Muscle layer of duodenum (tissue), 2 donors: ENCODE data around the gene MRPL45.

ENCODE experiments used
- H3K27ac ChIP-seq: one replicate; pipeline ENCODE4 v1.7.0; 2013; ENCODE audit warnings: mild to moderate bottlenecking, low read length
- H3K27me3 ChIP-seq: one replicate; pipeline ENCODE4 v1.7.0; 2013; ENCODE audit warnings: low read depth, mild to moderate bottlenecking, control low read depth, low read length
- H3K36me3 ChIP-seq, 2 donors: one replicate each; pipeline ENCODE4 v1.7.0; 2013; ENCODE audit warnings: low read length in 2 of 2, control low read depth in 1 of 2, mild to moderate bottlenecking in 1 of 2; ENCODE audit not compliant: insufficient read depth in 2 of 2, control insufficient read depth in 1 of 2
- H3K4me1 ChIP-seq, 2 donors: one replicate each; pipeline ENCODE4 v1.7.0; 2013; ENCODE audit warnings: low read length in 2 of 2, mild to moderate bottlenecking in 2 of 2, control low read depth in 1 of 2, moderate library complexity in 1 of 2; ENCODE audit not compliant: insufficient read depth in 2 of 2, control insufficient read depth in 1 of 2
- H3K4me3 ChIP-seq, 2 donors: one replicate each; pipeline ENCODE4 v1.7.0; 2013; ENCODE audit warnings: low read length in 2 of 2, low read depth in 1 of 2, mild to moderate bottlenecking in 1 of 2
- H3K9me3 ChIP-seq, 2 donors: one replicate each; pipeline ENCODE4 v1.7.0; 2013; ENCODE audit warnings: low read length in 2 of 2, control low read depth in 1 of 2, mild to moderate bottlenecking in 1 of 2; ENCODE audit not compliant: control insufficient read depth in 1 of 2
- donor health status: healthy.

MRPL45 gene

GRCh38 chr17:38338053-38338452 is 41.1 kb downstream of the MRPL45 start:
- no peaks in the 10 kb centered on the region for H3K36me3 ChIP-seq
- H3K27ac ChIP-seq = no peak overlapping the region
- H3K9me3 ChIP-seq = no peaks in the 10 kb centered on the region
- no peaks in the 10 kb centered on the region for H3K27me3 ChIP-seq
- peaks cover 0 to 5% of the 10 kb centered on the region in 2 donors for H3K4me1 ChIP-seq
- H3K4me3 ChIP-seq = no peak overlapping the region

- Histone ChIP-seq H3K36me3 (no peaks in the 10 kb centered on the region), H3K27ac (no peak overlapping the region), H3K27me3 (no peaks in the 10 kb centered on the region), H3K9me3 (no peaks in the 10 kb centered on the region), H3K4me1 (peaks cover 0 to 5% of the 10 kb centered on the region in 2 donors), H3K4me3 (no peak overlapping the region)
Observed at GRCh38 chr17:38338535-38338934, 41.6 kb downstream of the MRPL45 start.

- Histone ChIP-seq H3K9me3 (no peaks in the 10 kb centered on the region), H3K4me3 (no peak overlapping the region), H3K36me3 (no peaks in the 10 kb centered on the region), H3K4me1 (peaks cover 0 to 5% of the 10 kb centered on the region in 2 donors), H3K27ac (no peak overlapping the region), H3K27me3 (no peaks in the 10 kb centered on the region)
Observed at GRCh38 chr17:38339891-38340290, 42.9 kb downstream of the MRPL45 start.

GRCh38 chr17:38341035-38341721 is 44.2 kb downstream of the MRPL45 start:
- Histone ChIP-seq H3K36me3 (no peaks in the 10 kb centered on the region), H3K4me1 (peaks cover 0 to 5% of the 10 kb centered on the region in 2 donors), H3K27ac (no peak overlapping the region), H3K27me3 (no peaks in the 10 kb centered on the region), H3K9me3 (no peaks in the 10 kb centered on the region), H3K4me3 (no peak overlapping the region)

DNA sequence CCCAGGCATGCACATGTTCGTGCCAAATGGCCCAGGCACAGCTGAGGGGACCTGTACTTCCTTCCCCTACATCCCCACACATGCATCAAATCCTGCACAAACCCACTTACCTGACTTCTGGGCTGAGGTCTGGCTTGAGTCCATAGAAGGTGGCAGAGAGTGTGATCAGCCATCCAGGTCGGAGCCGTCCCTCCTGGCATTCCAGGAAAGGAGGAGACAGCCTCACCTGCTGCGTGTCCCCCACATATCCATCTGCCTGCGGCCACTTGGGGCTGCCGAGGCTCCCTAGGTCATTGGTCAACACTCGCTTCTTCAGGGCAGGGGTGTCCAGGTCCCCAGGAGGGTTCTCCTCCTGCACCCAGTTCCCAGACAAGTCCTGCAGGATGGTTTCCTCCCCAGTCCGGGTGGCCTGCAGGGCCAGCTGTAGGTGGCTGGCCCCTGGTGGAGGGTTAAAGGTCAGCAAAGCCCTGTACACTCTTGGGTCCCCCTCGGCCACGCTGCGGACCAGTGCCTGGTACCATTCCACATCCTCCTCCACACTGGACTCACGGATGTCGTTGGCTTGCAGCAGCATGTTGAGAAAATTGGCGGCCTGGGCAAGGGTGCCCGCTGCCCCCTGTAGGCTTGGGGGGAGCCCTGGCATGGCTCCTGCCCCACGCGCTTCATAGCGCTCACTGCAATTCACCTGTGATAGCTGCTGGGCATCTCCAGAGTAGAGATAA is 46.1 kb downstream of the MRPL45 start:
- H3K9me3 ChIP-seq = no peaks in the 10 kb centered on the region
- no peak overlapping the region for H3K4me3 ChIP-seq
- H3K27me3 ChIP-seq = no peaks in the 10 kb centered on the region
- H3K27ac ChIP-seq = no peak overlapping the region
- H3K4me1 ChIP-seq = peaks cover 0 to 5% of the 10 kb centered on the region in 2 donors
- H3K36me3 ChIP-seq = no peaks in the 10 kb centered on the region

DNA sequence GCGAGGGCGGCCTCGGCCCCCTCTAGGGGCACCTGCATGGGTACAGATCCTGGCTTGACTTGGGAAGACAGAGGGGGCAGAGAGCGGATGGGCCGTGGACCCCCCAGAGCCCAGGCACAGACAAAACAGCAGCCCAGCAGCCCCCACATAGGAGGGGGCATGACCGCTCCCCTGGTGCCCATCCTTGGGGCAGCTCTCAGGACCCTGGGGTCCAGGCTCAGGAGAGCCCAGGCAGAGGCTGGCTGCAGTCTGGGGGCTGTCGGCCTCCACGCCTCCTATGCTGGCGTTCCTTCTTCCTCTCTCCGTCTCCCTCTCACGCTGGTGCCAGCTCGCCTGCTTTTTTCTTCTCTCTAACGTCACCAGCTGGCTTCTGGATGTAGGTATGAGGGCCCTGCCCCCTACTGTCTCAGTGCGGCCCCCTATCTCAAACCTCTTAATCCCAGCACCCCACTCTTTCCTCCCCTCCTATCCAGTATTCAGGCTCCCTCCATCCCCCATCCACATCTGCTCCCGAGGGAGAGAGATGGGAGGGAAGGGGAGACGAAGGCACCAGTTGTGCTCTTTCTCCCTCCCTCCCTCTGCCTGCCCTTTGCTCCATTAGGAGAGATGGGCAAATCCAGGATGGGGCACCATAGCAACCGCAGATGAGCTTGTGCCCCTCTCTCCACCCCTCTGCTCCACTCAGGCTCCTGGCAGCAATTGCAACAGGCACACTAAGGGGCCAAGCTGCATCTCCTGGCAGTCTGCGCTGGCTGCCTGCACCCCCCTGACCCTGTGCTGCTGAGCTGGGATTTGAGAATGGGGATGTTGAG is 46.8 kb downstream of the MRPL45 start, which contains the start of gene GPR179:
Gene GPR179, minus strand, starts transcription at position 349 of the 812 bp plus-strand sequence. Its CDS starts 167 bp downstream, at position 182.
- no peaks in the 10 kb centered on the region for H3K36me3 ChIP-seq
- peaks cover 0 to 5% of the 10 kb centered on the region in 2 donors for H3K4me1 ChIP-seq
- no peak within 1 kb of the TSS for H3K4me3 ChIP-seq
- no peaks in the 10 kb centered on the region for H3K27me3 ChIP-seq
- H3K27ac ChIP-seq = no peak within 1 kb of the TSS
- no peaks in the 10 kb centered on the region for H3K9me3 ChIP-seq

DNA sequence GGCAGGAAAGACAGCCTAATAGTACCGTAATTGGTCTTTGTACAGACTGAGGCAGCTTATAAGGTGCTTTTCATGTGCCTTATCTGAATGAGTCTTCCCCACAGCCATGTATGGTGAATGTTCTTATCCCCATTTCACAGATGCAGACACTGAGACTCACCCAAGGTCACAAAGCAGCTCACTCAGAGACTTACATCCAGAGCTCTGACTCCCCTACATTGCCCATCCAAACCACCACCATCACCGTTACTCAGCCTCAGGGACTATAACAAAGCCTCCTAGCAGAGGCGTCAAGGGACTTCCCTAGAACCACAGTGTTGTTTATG is 47.4 kb downstream of the MRPL45 start:
- Histone ChIP-seq H3K9me3 (no peaks in the 10 kb centered on the region), H3K4me1 (peaks cover 0 to 5% of the 10 kb centered on the region in 2 donors), H3K4me3 (no peak overlapping the region)

DNA sequence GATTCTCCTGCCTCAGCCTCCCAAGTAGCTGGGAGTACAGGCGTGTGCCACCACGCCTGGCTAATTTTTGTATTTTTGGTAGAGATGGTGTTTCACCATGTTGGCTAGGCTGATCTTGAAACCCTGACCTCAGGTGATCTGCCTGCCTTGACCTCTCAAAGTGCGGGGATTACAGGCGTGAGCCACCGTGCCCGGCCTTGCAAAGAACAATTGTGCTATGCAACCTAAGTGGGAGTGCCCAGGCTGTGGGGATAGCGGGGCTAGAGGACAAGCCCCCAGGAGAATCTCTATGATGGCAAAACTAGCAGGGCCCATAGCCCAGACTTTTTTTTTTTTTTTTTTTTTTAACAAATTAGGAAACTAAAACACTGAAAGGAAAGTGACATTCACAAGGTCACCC is 48.8 kb downstream of the MRPL45 start:
- Histone ChIP-seq H3K27ac (no peak overlapping the region), H3K27me3 (no peaks in the 10 kb centered on the region), H3K36me3 (no peaks in the 10 kb centered on the region), H3K4me1 (peaks cover 0 to 5% of the 10 kb centered on the region in 2 donors), H3K4me3 (no peak overlapping the region), H3K9me3 (no peaks in the 10 kb centered on the region)

More for the DNA sequence above, 47.4 kb downstream of the MRPL45 start:
- H3K27ac ChIP-seq = no peak overlapping the region
- no peaks in the 10 kb centered on the region for H3K27me3 ChIP-seq
- no peaks in the 10 kb centered on the region for H3K36me3 ChIP-seq

GRCh38 chr17:38349097-38349730 is 52.2 kb downstream of the MRPL45 start:
- H3K27ac ChIP-seq = no peak overlapping the region

GRCh38 chr17:38350035-38350434 is 53.1 kb downstream of the MRPL45 start:
- Histone ChIP-seq H3K27ac (no peak overlapping the region), H3K4me1 (peaks cover 4 to 22% of the 10 kb centered on the region in 2 donors)

More at GRCh38 chr17:38349097-38349730, 52.2 kb downstream of the MRPL45 start:
- no peaks in the 10 kb centered on the region for H3K27me3 ChIP-seq
- no peaks in the 10 kb centered on the region for H3K9me3 ChIP-seq
- H3K4me1 ChIP-seq = peaks cover 4 to 14% of the 10 kb centered on the region in 2 donors
- H3K4me3 ChIP-seq = no peak overlapping the region
- H3K36me3 ChIP-seq = no peaks in the 10 kb centered on the region

More at GRCh38 chr17:38350035-38350434, 53.1 kb downstream of the MRPL45 start:
- H3K9me3 ChIP-seq = no peaks in the 10 kb centered on the region
- H3K36me3 ChIP-seq = no peaks in the 10 kb centered on the region
- H3K4me3 ChIP-seq = no peak overlapping the region
- H3K27me3 ChIP-seq = no peaks in the 10 kb centered on the region
